HG03442 (cell line): ENCODE results near the gene PARD3.
"Not testable (repeated sequence)": the region's sequence is repeated elsewhere in the genome, so short reads cannot be mapped to it uniquely, and the experiment has no call there.

Source experiments
- ATAC-seq: cut with Tn5 transposase; IDR thresholded peaks from one replicate; pipeline ENCODE4 v1.9.1; 2021; ENCODE audit warnings: mild to moderate bottlenecking, moderate library complexity; ENCODE audit not compliant: unreplicated experiment

The PARD3 gene

GRCh38 chr10:34655286-34656170 is 159.6 kb downstream of the PARD3 start:
- ATAC-seq: peak; percentile 63

- ATAC-seq: no peak
Observed at GRCh38 chr10:34654211-34654610, 160.9 kb downstream of the PARD3 start.

GRCh38 chr10:34653530-34653929 is 161.6 kb downstream of the PARD3 start:
- ATAC-seq: no peak

GRCh38 chr10:34651416-34652195 is 163.5 kb downstream of the PARD3 start:
- no peak for ATAC-seq

DNA sequence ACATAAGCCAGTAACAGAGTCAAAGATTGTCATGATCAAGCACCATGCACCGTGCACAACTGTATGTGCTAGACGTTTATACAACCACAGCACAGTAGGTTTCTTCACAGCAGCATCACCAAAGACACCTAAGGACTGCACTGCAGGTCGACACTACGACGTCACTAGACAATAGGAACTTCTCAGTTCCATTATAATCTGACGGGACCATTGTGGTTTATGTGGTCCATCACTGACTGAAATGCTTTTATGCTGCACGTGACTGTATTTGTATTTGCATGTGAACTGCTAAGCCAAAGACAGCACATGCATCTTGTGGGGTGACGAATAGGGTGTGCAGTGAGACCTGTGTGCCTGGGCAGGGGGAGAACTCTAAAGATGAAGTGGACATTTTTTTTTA is 164.9 kb downstream of the PARD3 start:
- no peak for ATAC-seq

GRCh38 chr10:34649385-34649784 is 165.7 kb downstream of the PARD3 start:
- no peak for ATAC-seq

DNA sequence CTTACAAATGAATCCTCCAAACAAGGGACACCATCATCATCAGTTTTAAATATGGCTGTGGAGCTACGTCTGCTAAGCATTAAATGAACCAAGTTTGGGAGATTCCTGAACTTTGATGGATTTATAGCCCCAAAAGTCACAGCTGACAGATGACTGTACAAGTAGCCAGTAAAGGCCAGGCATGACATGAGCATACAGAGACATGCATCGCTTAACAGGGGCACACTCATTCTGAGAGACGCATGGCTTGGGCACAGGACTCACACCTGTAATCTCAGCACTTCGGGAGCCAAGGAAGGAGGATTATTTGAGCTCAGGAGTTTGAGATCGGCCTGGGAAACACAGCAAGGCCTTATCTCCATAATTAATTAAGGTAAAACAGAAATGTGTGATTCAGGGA is 166.2 kb downstream of the PARD3 start:
- ATAC-seq: no peak

DNA sequence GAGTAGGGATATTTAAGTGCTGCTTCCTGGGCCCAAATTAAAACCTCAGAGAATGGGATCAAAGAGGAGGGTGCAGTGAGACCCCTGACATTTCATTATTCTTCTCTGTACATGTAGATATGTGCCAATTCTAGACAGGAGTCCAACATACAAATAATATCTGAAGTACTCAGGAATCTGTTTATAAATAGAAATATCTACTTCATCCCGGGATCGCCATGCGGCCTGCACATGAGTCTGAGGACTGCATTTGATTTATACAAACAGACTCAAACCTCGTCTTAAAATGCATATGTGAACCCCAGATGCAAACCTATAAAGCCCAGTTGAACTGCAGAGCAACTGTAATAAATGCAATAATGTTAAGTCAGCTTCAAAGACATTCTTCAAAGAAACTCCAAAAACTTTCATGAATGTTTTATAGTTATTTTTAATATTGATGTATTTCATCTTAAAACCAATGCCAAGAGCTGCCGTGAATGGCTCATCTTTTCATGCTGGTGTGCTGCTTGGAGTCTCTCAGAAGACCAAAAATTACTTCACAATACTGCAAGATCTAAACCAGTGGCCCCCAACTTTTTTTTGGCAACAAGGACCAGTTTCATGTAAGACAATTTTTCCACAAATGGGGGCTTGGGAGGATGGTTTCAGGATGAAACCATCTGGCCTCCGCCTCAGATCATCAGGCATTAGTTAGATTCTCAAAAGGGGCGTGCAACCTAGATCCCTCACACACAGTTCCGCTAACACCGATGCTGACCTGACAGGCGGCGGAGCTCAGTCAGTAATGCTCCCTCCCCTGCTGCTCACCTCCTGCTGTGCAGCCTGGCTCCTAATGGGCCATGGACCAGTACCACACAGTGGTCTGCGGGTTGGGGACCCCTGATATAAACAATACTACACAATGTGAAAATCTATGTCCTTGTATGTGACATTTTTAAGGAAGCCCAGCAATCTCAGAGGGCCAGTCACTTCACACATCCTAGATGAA is 166.9 kb downstream of the PARD3 start:
- no peak for ATAC-seq

GRCh38 chr10:34647160-34647559 is 167.9 kb downstream of the PARD3 start:
- no peak for ATAC-seq

DNA sequence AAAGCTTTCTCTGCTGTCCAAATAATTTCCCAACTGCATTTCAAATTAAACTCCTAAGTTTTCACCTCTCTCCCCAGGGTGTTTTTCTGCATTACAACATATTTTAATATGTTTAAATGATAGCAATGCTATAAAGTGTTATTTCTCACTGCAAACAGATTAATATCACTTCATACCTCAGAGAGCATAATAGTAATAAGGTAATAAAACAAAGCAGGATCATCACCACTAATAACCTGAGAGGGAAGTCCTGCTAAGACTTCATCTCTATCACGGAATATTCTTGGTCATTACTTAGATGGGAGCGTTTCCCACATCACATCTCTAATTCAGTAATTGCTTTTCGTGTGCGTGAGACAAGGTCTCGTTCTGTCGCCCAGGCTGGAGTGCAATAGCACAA is 168.8 kb downstream of the PARD3 start:
- ATAC-seq: no peak

- not testable (repeated sequence) for ATAC-seq
Observed at GRCh38 chr10:34644815-34645214, 170.3 kb downstream of the PARD3 start.

DNA sequence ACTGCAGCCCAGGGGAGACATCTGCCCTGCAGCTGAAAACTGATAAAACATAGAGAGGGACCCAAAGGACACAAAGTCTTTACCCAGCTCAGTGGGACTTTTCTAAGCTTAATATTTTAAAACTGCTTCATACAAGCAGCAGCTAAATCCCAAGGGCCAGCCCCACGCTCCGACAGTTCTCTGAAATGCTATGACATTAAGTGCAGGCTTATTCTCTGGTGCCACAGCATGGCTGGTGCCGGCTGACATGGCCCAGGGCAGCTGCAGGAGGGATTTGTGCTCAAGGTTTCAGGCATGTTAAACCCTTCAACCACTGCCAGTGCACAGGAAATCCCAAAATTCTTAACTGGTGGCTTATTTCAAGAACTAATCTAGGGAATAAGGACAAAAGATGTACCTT is 170.9 kb downstream of the PARD3 start:
- ATAC-seq: no peak

DNA sequence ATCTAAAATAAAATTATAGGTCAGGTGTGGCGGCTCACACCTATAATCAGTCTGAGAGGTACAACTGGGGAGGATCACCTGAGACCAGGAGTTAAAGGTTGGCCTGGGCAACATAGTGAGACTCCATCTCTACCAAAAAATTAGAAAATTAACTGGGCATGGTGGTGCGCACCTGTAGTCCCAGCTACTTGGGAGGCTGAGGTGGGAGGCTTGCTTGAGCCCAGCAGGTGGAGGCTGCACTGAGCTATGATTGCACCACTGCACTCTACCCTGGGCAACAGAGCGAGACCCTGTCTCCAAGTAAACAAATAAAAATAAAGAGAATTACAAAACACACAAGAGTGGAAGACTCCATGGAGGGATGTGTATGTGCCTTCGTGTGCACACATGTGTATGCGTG is 171.5 kb downstream of the PARD3 start:
- no peak for ATAC-seq

GRCh38 chr10:34641913-34642558 is 173.1 kb downstream of the PARD3 start:
- no peak for ATAC-seq

- no peak for ATAC-seq
Observed at GRCh38 chr10:34641147-34641912, 173.8 kb downstream of the PARD3 start.

GRCh38 chr10:34638406-34639054 is 176.6 kb downstream of the PARD3 start:
- ATAC-seq: peak; percentile 37

DNA sequence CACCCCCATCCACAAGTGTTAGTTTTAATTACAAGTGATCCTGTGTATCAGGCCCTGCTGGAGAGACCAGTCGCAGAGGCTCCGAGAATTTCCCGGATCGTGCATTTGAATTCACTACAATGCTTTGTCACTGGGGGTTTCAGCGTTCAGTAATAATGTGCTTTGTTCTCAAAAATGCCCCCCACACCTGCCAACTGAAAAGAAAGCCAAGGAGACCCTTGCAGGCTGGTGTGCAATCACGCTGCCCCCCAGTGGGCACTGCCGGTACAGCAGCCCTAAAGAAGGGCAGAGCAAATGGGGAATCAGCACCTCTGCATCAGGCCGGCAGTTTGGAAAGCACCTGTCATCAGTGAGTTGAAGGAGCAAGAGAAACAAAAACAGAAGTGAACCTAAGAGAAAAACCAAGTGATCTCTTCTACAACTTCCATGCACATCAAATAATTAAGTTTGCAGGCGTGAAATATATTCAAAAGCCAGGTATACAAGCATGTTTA is 177.6 kb downstream of the PARD3 start:
- peak; percentile 85 for ATAC-seq

DNA sequence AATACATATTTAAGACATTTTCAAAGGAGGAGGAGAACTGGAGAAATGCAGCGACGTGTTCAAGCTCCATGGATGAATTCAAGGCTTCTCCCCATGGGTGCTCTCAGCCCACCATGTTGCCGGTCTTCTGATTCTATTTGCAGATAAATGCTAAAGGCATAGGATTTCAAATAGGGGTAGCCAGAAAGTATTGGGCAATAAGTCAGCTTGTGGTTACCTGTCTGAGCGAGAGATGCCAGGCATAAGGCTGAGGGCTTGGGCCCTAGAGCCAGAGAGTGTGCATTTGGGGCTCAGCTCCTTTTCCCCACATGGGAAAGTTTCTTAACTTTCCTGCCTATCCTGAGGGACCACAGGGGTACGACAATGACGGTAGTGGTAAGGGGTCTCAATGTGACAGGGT is 180.0 kb downstream of the PARD3 start:
- no peak for ATAC-seq

DNA sequence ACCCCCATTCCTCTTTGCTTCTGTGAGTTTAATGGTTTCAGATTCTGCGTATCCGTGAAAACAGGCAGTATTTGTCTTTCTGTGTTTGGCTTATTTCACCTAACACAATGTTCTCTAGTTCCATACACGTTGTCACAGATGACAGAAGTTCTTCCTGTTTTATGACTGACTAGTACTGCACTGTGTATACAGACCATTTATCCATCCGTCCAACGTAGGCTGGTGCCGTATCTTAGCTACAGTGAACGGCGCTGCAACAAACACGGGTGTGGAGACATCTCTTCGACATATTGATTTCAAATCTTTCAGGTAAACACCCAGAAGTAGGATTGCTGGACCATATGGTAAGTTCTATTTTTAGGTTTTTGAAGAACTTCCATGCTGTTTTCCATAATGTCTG is 181.7 kb downstream of the PARD3 start:
- no peak for ATAC-seq
